ENCODE measurements around the gene EML2. TPM values are rescaled to one million over a fixed set of nuclear protein-coding genes. Genes with fewer than 3 reads are reported as not detected.

EML2 gene
- total and polyA plus RNA-seq, 2 of the 8 experiments (the other 6 are each of a cell fraction or from before 2014, with no cell fraction given) = 28.8 to 29.4 TPM

GRCh38 chr19:45664575-45664974 is 25.4 kb upstream of the EML2 start (continued):
- TF ChIP-seq CHD7 (IDR thresholded peaks at IDR 0.05; ENCODE audit: insufficient replicate concordance, low read length) (no peak), SIN3A (conservative IDR thresholded peaks at IDR 0.05 in 1 of 2, IDR thresholded peaks at IDR 0.05 in 1 of 2; ENCODE audit: low read depth in 1 of 2, low read length in 2 of 2) (no peak), HDAC6 (IDR thresholded peaks at IDR 0.05; ENCODE audit: low read depth, low read length) (no peak), RXRA (IDR thresholded peaks at IDR 0.05; ENCODE audit: insufficient read depth, low read depth, low read length) (no peak)

Measured in H1 (cell line).